ENCODE results near the gene LPIN1.

DNA sequence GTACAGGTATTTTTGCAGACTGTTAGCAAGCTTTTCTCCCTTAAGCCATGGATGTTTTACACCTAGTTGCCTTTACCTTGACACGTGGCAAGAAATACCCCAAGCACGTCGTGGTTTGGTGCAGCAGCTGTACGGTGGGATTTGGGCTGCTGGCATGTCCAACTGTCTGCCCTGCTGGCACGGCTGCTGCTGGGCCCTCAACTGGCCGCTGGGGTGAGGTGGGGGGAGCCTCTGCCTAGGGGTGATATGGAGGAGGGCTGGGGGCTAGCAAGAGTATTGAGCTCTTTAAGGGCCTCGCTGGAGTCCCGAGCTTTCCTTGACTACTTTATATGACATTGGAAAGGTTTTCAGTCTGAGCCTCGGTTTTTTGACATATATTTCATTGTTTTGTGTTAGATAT lies 41.6 kb downstream of the LPIN1 start:
- no peak for TF ChIP-seq CTCF (IDR thresholded peaks at IDR 0.05)
- no peak for TF ChIP-seq POLR2A (IDR thresholded peaks at IDR 0.05)
